GM11168 (cell line): ENCODE results near the gene CTSZ.

Experiments
- in situ Hi-C: fragments of 300-500 bp; cut with MboI; formaldehyde crosslinking; loops from one replicate; pipeline ENCODE4 v1.12.0; 2022; ENCODE audit warnings: low sequenced_read_pairs; ENCODE audit not compliant: unreplicated experiment

CTSZ gene

GRCh38 chr20:59032713-59033059, 25.6 kb upstream of the CTSZ start:
- in situ Hi-C loops: no loop called here

- in situ Hi-C loops: no loop called here
Observed at GRCh38 chr20:59032023-59032712, 25.1 kb upstream of the CTSZ start, which contains the start of gene ATP5F1E. Gene ATP5F1E, minus strand, starts transcription at chr20:59032335. Its CDS starts 84 bp downstream, at chr20:59032251.

- in situ Hi-C loops: no loop called here
Observed at GRCh38 chr20:59031564-59032022, 24.5 kb upstream of the CTSZ start.

GRCh38 chr20:59030911-59031563, 24.0 kb upstream of the CTSZ start:
- in situ Hi-C loops: no loop called here

GRCh38 chr20:59028812-59029211, 21.8 kb upstream of the CTSZ start:
- in situ Hi-C loops: no loop called here

- in situ Hi-C loops: no loop called here
Observed at GRCh38 chr20:59027741-59028320, 20.8 kb upstream of the CTSZ start.

GRCh38 chr20:59026904-59027740, 20.1 kb upstream of the CTSZ start:
- in situ Hi-C loops: no loop called here

- in situ Hi-C loops: no loop called here
Observed at GRCh38 chr20:59025511-59025910, 18.5 kb upstream of the CTSZ start.

GRCh38 chr20:59025086-59025485, 18.0 kb upstream of the CTSZ start:
- in situ Hi-C loops: no loop called here

GRCh38 chr20:59024111-59024530, 17.1 kb upstream of the CTSZ start:
- in situ Hi-C loops: no loop called here

GRCh38 chr20:59023616-59024015, 16.6 kb upstream of the CTSZ start:
- in situ Hi-C loops: no loop called here

- in situ Hi-C loops: no loop called here
Observed at GRCh38 chr20:59022754-59023153, 15.7 kb upstream of the CTSZ start.

GRCh38 chr20:59020938-59021551, 14.0 kb upstream of the CTSZ start:
- in situ Hi-C loops: no loop called here

- in situ Hi-C loops: no loop called here
Observed at GRCh38 chr20:59019217-59019616, 12.2 kb upstream of the CTSZ start, which contains the start of gene TUBB1. Gene TUBB1, plus strand, starts transcription at chr20:59019429. Its CDS starts 94 bp downstream, at chr20:59019523.

GRCh38 chr20:59018817-59019216, 11.8 kb upstream of the CTSZ start:
- in situ Hi-C loops: no loop called here

- in situ Hi-C loops: no loop called here
Observed at GRCh38 chr20:59017493-59018231, 10.6 kb upstream of the CTSZ start.

- in situ Hi-C loops: no loop called here
Observed at GRCh38 chr20:59016795-59017492, 9.9 kb upstream of the CTSZ start.

GRCh38 chr20:59015812-59016711, 9.0 kb upstream of the CTSZ start:
- in situ Hi-C loops: no loop called here
